Measurements from ENCODE around the gene SYT7.

- no peak for TF ChIP-seq POLR2AphosphoS5 (IDR thresholded peaks at IDR 0.05; ENCODE audit: low read depth, low read length)
- TF ChIP-seq POLR2A (IDR thresholded peaks at IDR 0.05; ENCODE audit: low read depth, low read length): no peak
- TF ChIP-seq PAX5 (IDR thresholded peaks at IDR 0.05; ENCODE audit: insufficient read depth, low read length, severe bottlenecking): no peak
- no peak for TF ChIP-seq SPI1 (IDR thresholded peaks at IDR 0.05; ENCODE audit: low read depth, low read length)
- no peak for TF ChIP-seq TAF1 (IDR thresholded peaks at IDR 0.05; ENCODE audit: low read depth, low read length)
Measured at GRCh38 chr11:61594907-61595257, 14.0 kb upstream of the SYT7 start.

Measured in GM12891 (cell line).